ENCODE data around the gene CRK.
"Not testable (repeated sequence)": the region's sequence is repeated elsewhere in the genome, so short reads cannot be mapped to it uniquely, and the experiment has no call there.

CRK gene

DNA sequence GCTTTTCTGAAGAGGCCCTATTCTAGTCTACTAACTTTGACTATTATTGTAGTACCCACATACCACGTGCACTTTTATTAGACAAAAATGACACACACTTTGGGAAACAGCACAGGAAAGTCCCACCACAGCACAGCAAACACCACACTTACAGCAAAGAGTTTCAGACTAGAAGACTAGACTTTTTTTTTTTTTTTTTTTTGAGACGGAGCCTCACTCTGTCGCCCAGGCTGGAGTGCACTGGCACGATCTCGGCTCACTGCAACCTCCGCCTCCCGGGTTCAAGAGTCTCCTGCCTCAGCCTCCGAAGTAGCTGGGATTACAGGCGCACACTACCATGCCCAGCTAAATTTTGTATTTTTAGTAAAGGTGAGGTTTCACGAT, 76.1 kb downstream of the CRK start:
- no peak for DNase-seq

DNA sequence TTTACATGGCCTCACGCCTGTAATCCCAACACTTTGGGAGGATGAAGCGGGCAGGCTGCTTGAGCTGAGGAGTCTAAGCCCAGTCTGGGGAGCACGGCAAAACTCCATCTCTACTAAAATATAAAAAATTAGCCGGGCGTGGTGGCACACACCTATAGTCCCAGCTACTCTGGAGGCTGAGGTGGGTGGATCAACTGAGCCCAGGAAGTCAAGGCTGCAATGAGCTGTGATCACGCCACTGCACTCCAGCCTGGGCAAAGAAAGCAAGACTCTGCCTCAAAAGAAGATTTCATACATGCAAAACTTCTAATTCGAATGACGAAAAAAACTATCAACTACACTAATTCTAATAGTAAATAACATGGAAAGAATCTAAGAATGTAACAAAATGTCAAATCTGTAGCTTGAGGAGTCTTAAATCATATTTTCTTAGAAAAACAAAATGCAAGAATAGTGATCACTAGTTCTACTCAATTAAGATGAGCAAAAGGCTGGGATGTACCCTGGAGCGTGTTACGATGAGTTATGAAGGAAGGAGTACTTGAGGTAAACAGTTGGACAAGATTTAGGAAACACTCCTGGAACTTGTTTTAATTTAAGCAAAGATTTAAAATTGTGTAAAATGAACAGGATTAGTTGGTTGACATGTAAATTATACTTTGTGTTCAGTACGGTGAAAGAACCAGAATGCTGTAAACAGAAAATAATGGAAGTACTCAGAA, 76.7 kb downstream of the CRK start:
- DNase-seq, result no peak

DNA sequence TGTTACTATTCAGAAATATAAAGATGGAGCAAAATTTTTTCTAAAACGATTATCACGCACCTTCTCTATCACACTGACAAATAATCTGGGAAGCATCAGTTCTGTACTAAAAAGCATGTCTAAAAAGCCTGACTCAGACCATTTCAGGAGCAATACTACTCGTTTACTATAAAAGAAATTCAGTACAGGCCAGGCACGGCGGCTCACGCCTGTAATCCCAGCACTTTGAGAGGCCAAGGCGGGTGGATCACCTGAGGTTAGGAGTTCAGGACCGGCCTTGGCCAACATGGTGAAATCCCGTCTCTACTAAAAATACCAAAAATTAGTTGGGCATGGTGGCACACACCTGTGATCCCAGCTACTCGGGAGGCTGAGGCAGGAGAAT, 77.6 kb downstream of the CRK start:
- DNase-seq, result not testable (repeated sequence)

DNA sequence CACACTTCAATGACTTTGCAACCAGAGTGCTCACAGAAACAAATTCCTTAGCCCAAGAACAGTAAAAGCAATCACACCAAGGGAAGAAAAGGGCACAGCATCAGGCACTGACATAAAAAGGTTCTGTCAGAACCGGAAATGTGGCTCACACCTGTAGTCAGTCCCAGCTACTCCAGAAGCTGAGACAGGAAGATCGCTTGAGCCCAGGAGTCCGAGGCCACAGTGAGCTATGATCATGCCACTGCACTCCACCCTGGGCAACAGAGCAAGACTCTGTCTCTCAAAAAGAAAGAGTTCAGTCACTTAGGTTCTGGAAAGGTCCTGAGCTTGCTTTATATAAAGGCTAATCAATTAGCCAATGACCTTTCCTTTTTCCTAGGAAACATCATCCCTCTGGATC, 78.7 kb downstream of the CRK start:
- DNase-seq, result no peak

DNA sequence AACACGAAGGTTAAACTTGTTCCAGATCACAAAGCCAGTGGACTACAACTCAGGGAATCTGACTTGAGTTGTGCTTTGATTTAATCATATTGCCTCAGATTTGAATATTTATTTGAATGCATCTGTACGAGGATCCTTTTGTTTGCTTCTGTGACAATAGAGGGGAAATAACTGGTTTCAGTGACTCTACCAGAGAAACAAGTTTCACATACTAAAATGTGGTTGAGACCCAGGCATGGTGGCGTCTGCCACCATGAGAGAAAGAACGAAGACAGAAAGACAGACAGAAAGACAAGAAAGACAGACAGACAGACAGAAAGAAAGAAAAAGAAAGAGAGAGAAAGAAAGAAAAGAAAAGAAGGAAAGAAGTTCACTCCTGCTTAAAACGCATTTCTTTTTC, 80.0 kb downstream of the CRK start:
- no peak for DNase-seq

DNA sequence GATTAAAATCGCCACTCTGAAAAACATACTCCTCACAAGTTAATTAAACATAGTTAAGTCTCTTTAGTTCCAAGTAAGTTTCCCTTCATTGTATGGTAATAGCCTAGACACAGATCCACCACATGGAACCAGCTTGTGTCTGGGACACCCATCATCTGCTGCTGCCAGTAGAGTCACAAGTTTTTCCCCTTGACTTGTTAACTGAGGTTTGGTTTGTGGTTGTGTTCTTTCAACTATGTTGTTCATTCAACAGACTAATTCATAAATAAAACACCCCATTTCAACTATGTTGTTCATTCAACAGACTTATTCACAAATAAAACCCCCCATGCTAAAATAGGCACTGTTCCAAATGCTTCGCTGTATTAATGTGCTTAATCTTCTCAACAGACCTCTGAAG, 80.4 kb downstream of the CRK start:
- no peak for DNase-seq

DNA sequence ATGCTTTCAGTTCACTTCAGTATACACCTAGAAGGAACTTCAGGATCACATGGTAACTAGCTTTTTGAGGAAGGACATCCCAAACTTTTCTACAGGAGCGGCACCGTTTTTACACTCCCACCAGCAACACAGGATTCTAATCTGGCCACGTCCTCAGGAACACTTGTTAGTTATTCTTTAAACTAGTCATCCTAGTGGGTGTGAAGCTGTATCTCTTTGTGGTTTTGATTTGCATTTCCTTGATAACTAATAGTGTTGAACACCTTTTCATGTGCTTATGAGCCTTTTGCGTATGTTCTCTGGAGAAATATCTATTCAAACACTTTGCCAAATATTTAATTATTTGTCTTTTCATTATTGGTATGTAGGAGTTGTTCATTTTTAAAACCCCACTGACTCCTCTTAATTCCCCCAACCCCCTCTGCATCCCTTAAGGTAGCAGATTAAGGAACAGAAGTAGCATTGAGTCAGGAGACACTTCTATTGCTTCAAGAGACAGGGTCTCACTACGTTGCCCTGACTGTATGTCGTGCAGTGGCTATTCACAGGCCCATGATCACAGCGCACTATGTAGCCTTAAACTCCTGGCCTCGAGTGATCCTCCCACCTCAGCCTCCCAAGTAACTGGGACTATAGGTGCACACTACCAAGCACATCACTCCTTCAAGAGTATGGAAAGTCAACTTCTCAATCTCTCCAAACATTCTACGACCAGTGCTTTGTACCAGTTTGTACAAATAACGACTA, 81.4 kb downstream of the CRK start:
- DNase-seq, result no peak

DNA sequence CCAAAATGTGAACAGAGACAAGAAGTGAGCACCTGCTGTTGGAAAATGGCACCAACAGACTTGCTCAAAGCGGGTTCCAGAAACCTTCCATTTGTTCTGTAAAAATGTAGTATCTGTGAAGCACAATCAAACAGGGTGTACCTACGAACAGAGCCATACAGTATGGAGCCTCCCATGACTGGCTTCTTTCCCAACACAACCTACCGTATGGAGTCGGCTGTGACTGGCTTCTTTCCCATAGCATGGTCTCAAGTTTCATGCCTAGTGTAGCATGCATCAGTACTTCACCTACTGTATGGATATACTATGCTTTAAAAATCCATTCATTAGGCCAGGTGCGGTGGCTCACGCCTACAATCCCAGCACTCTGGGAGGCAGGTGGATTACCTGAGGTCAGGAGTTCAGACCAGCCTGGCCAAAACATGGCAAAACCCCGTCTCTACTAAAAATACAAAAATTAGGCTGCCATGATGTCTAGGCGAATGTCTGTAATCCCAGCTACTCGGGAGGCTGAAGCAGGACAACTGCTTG, 82.3 kb downstream of the CRK start:
- no peak for DNase-seq

DNA sequence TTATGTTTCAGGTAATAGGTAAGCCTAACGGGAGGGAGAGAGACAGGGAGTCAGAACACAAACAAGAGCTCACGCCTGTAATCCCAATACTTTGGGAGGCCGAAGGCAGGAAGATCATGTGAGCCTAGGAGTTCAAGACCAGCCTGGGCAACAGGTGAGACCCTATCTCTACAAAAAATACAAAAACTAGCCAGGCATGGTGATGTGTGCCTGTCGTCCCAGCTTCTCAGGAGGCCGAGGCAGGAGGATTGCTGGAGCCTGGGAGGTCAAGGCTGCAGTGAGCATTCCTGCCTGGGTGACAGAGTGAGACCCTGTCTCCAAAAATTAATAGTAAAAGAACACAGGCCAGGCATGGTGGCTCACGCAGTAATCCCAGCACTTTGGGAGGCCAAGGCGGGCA, 83.4 kb downstream of the CRK start:
- DNase-seq, result no peak

DNA sequence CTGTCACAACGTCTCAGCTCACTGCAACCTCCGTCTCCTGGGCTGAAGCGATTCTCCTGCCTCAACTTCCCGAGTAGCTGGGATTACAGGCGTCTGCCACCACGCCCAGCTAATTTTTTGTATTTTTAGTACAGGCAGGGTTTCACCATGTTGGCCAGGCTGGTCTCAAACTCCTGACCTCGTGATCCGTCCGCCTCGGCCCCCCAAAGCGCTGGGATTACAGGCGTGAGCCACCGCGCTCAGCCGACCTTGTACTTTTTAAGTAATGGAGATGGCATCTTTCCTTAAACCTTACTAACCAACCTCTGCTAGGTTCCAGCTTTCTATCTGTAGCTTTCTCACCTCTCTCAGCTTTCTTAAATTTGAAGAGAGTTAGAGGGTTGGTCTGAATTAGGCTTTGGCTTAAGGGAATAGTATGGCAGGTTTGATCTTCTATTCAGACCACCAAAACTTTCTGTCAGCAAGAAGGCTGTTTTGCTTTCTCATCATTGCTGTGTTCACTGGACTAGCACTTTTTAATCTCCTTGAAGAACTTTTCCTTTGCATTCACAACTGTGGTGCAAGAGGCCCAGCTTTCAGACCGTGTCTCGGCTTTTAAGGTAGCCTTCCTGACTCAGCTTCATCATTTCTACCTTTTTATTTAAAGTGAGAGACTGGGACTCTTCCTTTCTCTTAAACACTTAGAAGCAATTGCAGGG, 84.0 kb downstream of the CRK start:
- no peak for DNase-seq
